ENCODE results near the gene ZC3H11A. TPM values are rescaled to one million over a fixed set of nuclear protein-coding genes. Genes with fewer than 3 reads are reported as not detected.

Gene ZC3H11A
- polyA plus RNA-seq, 1 of the 3 experiments (the other 2 are of a cell fraction) = 38.0 TPM

DNA sequence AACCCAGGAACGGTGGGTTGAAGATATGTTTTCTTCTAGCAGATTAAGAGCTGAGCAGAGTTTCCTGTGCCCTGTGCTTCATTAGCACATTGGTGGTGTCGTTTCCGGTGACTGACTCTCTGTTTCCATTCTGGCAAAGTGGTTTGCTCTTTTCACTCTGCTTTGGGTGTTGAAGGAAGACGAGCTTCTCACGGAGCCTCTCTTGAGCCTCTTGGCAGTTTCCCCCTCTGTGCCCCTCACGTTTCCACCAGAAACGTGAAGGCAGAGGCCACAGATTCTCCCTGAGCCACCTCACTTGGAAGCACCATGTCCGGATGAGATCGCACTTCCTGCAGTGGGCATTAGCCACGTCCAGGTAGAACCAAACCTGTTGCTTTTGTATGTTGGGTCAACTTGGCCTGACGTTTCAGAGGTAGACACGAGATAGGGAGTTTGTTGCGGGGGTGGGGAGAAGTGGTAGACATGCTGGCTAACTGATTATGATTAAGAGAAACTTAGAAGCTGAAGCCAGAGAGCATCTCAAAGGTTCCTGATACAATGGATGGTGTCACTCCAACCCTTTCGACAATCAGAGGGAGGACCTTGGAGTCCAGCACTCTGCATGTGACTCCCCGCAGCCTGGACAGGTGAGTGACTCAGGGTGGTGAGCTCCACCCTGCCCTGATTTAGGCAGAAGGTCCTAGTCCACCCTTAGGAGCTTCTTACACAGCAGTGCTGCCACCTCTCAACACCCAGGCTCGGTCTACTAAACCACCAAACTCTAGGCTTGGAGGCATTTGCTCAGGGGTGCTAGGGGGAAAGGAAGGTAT is 30.2 kb upstream of the ZC3H11A start, which contains the start of gene LAX1:
Gene LAX1 (plus strand): TSS at position 155 of the 809 bp plus-strand sequence. CDS start 383 bp downstream, at position 538.
- WGBS (ENCODE audit: low lambda C conversion rate) = 76% methylated on average over 15 of the region's 16 CpGs
- TF ChIP-seq TAF1 (IDR thresholded peaks at IDR 0.05; ENCODE audit: borderline replicate concordance, low read depth, low read length) (no peak), EP300 (IDR thresholded peaks at IDR 0.05; ENCODE audit: borderline replicate concordance in 1 of 2, low read depth in 1 of 2, low read length in 1 of 2) (no peak), YY1 (IDR thresholded peaks at IDR 0.05; ENCODE audit: low read depth) (no peak), RCOR1 (IDR thresholded peaks at IDR 0.05; ENCODE audit: low read length) (no peak), CHD2 (IDR thresholded peaks at IDR 0.05; ENCODE audit: low read length, partially characterized antibody) (no peak), RXRA (IDR thresholded peaks at IDR 0.05; ENCODE audit: borderline replicate concordance, low read depth) (no peak), FOSL2 (IDR thresholded peaks at IDR 0.05; ENCODE audit: borderline replicate concordance, low read depth) (no peak), POLR2AphosphoS5 (IDR thresholded peaks at IDR 0.05; ENCODE audit: low read depth, low read length) (no peak), GATA2 (CRISPR knock-in tag; IDR thresholded peaks at IDR 0.05) (no peak), JUND (IDR thresholded peaks at IDR 0.05) (no peak), TCF12 (IDR thresholded peaks at IDR 0.05) (no peak), SIN3A (IDR thresholded peaks at IDR 0.05; ENCODE audit: borderline replicate concordance, low read depth, low read length) (no peak), NFIC (IDR thresholded peaks at IDR 0.05; ENCODE audit: borderline replicate concordance) (no peak), RAD21 (IDR thresholded peaks at IDR 0.05; ENCODE audit: low read length) (no peak)
- TF ChIP-seq, protein P1, sequence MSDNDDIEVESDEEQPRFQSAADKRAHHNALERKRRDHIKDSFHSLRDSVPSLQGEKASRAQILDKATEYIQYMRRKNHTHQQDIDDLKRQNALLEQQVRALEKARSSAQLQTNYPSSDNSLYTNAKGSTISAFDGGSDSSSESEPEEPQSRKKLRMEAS (IDR thresholded peaks at IDR 0.05; ENCODE audit: low read depth) = no peak
- TF ChIP-seq, protein P2, sequence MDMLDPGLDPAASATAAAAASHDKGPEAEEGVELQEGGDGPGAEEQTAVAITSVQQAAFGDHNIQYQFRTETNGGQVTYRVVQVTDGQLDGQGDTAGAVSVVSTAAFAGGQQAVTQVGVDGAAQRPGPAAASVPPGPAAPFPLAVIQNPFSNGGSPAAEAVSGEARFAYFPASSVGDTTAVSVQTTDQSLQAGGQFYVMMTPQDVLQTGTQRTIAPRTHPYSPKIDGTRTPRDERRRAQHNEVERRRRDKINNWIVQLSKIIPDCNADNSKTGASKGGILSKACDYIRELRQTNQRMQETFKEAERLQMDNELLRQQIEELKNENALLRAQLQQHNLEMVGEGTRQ (IDR thresholded peaks at IDR 0.05; ENCODE audit: borderline replicate concordance, low read depth, low read length) = no peak
- TF ChIP-seq, protein P3, sequence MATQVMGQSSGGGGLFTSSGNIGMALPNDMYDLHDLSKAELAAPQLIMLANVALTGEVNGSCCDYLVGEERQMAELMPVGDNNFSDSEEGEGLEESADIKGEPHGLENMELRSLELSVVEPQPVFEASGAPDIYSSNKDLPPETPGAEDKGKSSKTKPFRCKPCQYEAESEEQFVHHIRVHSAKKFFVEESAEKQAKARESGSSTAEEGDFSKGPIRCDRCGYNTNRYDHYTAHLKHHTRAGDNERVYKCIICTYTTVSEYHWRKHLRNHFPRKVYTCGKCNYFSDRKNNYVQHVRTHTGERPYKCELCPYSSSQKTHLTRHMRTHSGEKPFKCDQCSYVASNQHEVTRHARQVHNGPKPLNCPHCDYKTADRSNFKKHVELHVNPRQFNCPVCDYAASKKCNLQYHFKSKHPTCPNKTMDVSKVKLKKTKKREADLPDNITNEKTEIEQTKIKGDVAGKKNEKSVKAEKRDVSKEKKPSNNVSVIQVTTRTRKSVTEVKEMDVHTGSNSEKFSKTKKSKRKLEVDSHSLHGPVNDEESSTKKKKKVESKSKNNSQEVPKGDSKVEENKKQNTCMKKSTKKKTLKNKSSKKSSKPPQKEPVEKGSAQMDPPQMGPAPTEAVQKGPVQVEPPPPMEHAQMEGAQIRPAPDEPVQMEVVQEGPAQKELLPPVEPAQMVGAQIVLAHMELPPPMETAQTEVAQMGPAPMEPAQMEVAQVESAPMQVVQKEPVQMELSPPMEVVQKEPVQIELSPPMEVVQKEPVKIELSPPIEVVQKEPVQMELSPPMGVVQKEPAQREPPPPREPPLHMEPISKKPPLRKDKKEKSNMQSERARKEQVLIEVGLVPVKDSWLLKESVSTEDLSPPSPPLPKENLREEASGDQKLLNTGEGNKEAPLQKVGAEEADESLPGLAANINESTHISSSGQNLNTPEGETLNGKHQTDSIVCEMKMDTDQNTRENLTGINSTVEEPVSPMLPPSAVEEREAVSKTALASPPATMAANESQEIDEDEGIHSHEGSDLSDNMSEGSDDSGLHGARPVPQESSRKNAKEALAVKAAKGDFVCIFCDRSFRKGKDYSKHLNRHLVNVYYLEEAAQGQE (IDR thresholded peaks at IDR 0.05; ENCODE audit: low read depth, low read length) = no peak
- DNase-seq = no peak
- H3K36me3 ChIP-seq (replicated peaks in 1 of 2; ENCODE audit: control insufficient read depth in 1 of 2, insufficient read depth in 2 of 2, low read length in 1 of 2) = no peaks in the 10 kb centered on the region
- H3K9ac ChIP-seq = no peak within 1 kb of the TSS
- no peak within 1 kb of the TSS for H3K27ac ChIP-seq (ENCODE audit: low read depth in 2 of 2, low read length in 1 of 2)
- H3K4me3 ChIP-seq (ENCODE audit: low read depth in 2 of 2, low read length in 1 of 2) = no peak within 1 kb of the TSS
- H3K79me2 ChIP-seq (ENCODE audit: insufficient read depth) = no peaks in the 10 kb centered on the region
- POLR2A ChIA-PET = no interaction called here
- CTCF ChIA-PET = interaction anchor here (1.0 to 1.8 kb wide), 3 partner anchors 11 to 320 kb away, joined by 3 to 4 read pairs (median 4); no protein-coding TSS in a partner anchor
- H3K4me2 ChIP-seq = no peak within 1 kb of the TSS
- H3K9me3 ChIP-seq = no peaks in the 10 kb centered on the region
- no peaks in the 10 kb centered on the region for H3K27me3 ChIP-seq (ENCODE audit: insufficient read depth)
- H2AFZ ChIP-seq (ENCODE audit: low read depth) = no peak within 1 kb of the TSS
- H3K9me2 ChIP-seq = no peaks in the 10 kb centered on the region
- H3K4me1 ChIP-seq (ENCODE audit: control insufficient read depth in 1 of 2, insufficient read depth in 2 of 2, low read depth in 1 of 2, low read length in 1 of 2) = peaks cover 4 to 7% of the 10 kb centered on the region in 2 experiments; a peak in 2 of 4 replicates
- no peaks in the 10 kb centered on the region for H4K20me1 ChIP-seq (ENCODE audit: insufficient read depth)
- no peaks in the 10 kb centered on the region for H3F3A ChIP-seq (replicated peaks; ENCODE audit: insufficient read depth)

All from SK-N-SH (cell line).